Osteocyte (in vitro differentiated cells): ENCODE results near the gene PAPPA2. TPM values are rescaled to one million over a fixed set of nuclear protein-coding genes. Genes with fewer than 3 reads are reported as not detected.

ENCODE experiments used
- DNase-seq: peaks from one replicate; pipeline ENCODE4 v3.0.0; 2021; ENCODE audit warnings: mixed read lengths; ENCODE audit not compliant: unreplicated experiment; ENCODE audit errors: extremely low spot score
- H3K27ac Mint-ChIP-seq: one replicate; pipeline ENCODE4 v1.8.0; 2021; ENCODE audit warnings: mild to moderate bottlenecking, mixed read lengths; ENCODE audit not compliant: unreplicated experiment
- H3K27me3 Mint-ChIP-seq: one replicate; pipeline ENCODE4 v1.8.0; 2021; ENCODE audit warnings: mixed read lengths; ENCODE audit not compliant: unreplicated experiment
- H3K36me3 Mint-ChIP-seq: one replicate; pipeline ENCODE4 v1.8.0; 2021; ENCODE audit warnings: mixed read lengths; ENCODE audit not compliant: unreplicated experiment
- H3K4me1 Mint-ChIP-seq: one replicate; pipeline ENCODE4 v1.8.0; 2021; ENCODE audit warnings: mixed read lengths; ENCODE audit not compliant: unreplicated experiment
- H3K4me3 Mint-ChIP-seq: one replicate; pipeline ENCODE4 v1.8.0; 2021; ENCODE audit warnings: mild to moderate bottlenecking, moderate library complexity, mixed read lengths; ENCODE audit not compliant: unreplicated experiment
- H3K9me3 Mint-ChIP-seq: one replicate; pipeline ENCODE4 v1.8.0; 2021; ENCODE audit warnings: mixed read lengths; ENCODE audit not compliant: unreplicated experiment
- CTCF ChIP-seq: fragments of 200-600 bp; sonication (generic); IDR thresholded peaks from 2 replicates; pipeline ENCODE4 v1.5.0; 2021; ENCODE audit warnings: antibody characterized with exemption, mild to moderate bottlenecking, moderate library complexity
- total RNA-seq: library from RNA; stranded (reverse); gene quantifications from 2 replicates; pipeline ENCODE4 v1.2.1, GENCODE V29; 2021

The PAPPA2 gene
- total RNA-seq, 1 donor from 2014 or later: 0.35 TPM

GRCh38 chr1:176456795-176457194 is 6.2 kb upstream of the PAPPA2 start:
- TF ChIP-seq CTCF: no peak

GRCh38 chr1:176460544-176461336 is 2.2 kb upstream of the PAPPA2 start:
- Mint-ChIP-seq H3K36me3 (no peaks in the 10 kb centered on the region), H3K27me3 (no peaks in the 10 kb centered on the region), H3K9me3 (peaks cover 24% of the 10 kb centered on the region), H3K27ac (no peak overlapping the region), H3K4me1 (no peaks in the 10 kb centered on the region), H3K4me3 (no peak overlapping the region)
- DNase-seq: no peak
- no peak for TF ChIP-seq CTCF

More at GRCh38 chr1:176456795-176457194, 6.2 kb upstream of the PAPPA2 start:
- H3K4me3 Mint-ChIP-seq: no peak overlapping the region
- no peak for DNase-seq
- no peaks in the 10 kb centered on the region for H3K27me3 Mint-ChIP-seq
- H3K9me3 Mint-ChIP-seq: peaks cover 34% of the 10 kb centered on the region
- no peaks in the 10 kb centered on the region for H3K36me3 Mint-ChIP-seq
- no peaks in the 10 kb centered on the region for H3K4me1 Mint-ChIP-seq
- no peak overlapping the region for H3K27ac Mint-ChIP-seq

GRCh38 chr1:176461576-176461975 is 1.4 kb upstream of the PAPPA2 start:
- peaks cover 20% of the 10 kb centered on the region for H3K9me3 Mint-ChIP-seq
- no peaks in the 10 kb centered on the region for H3K4me1 Mint-ChIP-seq
- DNase-seq: no peak
- H3K4me3 Mint-ChIP-seq: no peak overlapping the region
- H3K36me3 Mint-ChIP-seq: no peaks in the 10 kb centered on the region
- H3K27me3 Mint-ChIP-seq: no peaks in the 10 kb centered on the region
- TF ChIP-seq CTCF: no peak
- H3K27ac Mint-ChIP-seq: no peak overlapping the region

DNA sequence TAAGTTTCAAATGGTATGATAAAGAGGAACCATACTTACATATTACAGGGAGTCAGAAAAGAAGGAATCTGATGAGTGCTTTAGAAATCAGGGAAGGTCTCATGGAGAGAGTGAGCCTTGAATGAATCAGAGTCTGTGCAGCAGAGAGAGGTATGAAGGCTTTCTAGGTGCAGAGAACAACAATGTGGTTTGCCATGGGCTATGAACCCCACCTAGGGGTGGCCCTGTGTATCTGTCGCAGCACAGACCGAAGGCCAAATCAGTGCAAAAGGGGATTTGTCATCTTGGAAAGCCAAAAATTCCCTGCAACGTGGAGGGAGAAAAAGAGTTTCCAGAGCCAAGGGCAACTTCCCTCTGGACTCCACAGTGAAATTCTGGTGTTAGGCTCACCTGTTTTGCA is 3.5 kb downstream of the PAPPA2 start:
- no peak for DNase-seq
- Mint-ChIP-seq H3K4me3 (no peak overlapping the region), H3K36me3 (no peaks in the 10 kb centered on the region), H3K9me3 (no peaks in the 10 kb centered on the region), H3K27me3 (no peaks in the 10 kb centered on the region), H3K27ac (no peak overlapping the region), H3K4me1 (no peaks in the 10 kb centered on the region)
- TF ChIP-seq CTCF: peak; percentile 21

DNA sequence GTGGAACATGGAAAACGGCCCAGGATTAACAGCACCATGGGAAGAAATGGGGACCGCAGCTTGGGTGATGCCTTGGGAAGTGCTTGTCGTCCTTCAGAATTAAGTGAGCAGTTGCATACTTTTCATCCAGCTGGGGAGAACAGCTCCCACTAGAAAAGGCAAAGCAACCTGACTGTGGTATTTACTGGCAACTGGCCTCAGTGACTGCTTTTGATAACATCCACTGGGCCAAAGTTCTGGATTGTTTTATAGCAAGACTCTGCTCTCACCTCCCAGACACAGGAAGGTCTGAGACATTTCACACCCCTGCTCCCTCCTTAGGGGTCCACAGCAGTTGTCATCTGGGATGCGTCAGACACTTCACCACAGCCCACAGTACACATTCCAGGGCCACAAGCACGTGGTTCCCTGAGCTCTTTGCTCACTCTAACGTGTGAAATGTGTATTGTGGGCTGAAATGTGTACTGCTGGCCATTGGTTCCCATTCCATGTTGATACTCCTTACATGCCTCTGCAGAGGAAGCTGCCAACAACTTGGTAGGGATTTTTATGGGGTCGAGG is 6.6 kb downstream of the PAPPA2 start:
- Mint-ChIP-seq H3K9me3 (no peaks in the 10 kb centered on the region), H3K27me3 (no peaks in the 10 kb centered on the region), H3K27ac (no peak overlapping the region), H3K4me3 (no peak overlapping the region), H3K36me3 (no peaks in the 10 kb centered on the region), H3K4me1 (no peaks in the 10 kb centered on the region)
- DNase-seq: no peak
- TF ChIP-seq CTCF: no peak
